Liver (tissue), 9 donors: Measurements from ENCODE around the gene MED12. TPM values are rescaled to one million over a fixed set of nuclear protein-coding genes. Genes with fewer than 3 reads are reported as not detected.

ENCODE experiments used
- DNase-seq: peaks from one replicate; pipeline ENCODE4 v3.0.0-alpha.2; 2017; ENCODE audit warnings: low spot score
- H3K27ac ChIP-seq, 2 donors: one replicate each; pipeline ENCODE4 v1.7.0; 2013; ENCODE audit warnings: inconsistent platforms in 2 of 2, low read length in 2 of 2, control low read depth in 1 of 2, low read depth in 1 of 2, mild to moderate bottlenecking in 1 of 2
- H3K27me3 ChIP-seq, 4 donors: one replicate each; pipeline versions ENCODE4 v1.6.1 to v1.7.0; 2013; ENCODE audit warnings: low read length in 3 of 4, inconsistent platforms in 1 of 4, mild to moderate bottlenecking in 1 of 4, moderate library complexity in 1 of 4; ENCODE audit not compliant: control insufficient read depth in 4 of 4, insufficient read depth in 4 of 4
- H3K36me3 ChIP-seq, 4 donors: one replicate each; pipeline versions ENCODE4 v1.6.1 to v1.7.0; 2013; ENCODE audit warnings: low read length in 3 of 4, mild to moderate bottlenecking in 3 of 4, low read depth in 1 of 4, moderate library complexity in 1 of 4; ENCODE audit not compliant: control insufficient read depth in 4 of 4, insufficient read depth in 3 of 4
- H3K4me1 ChIP-seq, 4 donors: one replicate each; pipeline versions ENCODE4 v1.6.1 to v1.7.0; 2013; ENCODE audit warnings: low read length in 3 of 4, mild to moderate bottlenecking in 3 of 4, moderate library complexity in 1 of 4; ENCODE audit not compliant: control insufficient read depth in 4 of 4, insufficient read depth in 4 of 4
- H3K4me3 ChIP-seq, 3 donors: one replicate each; pipeline versions ENCODE4 v1.6.1 to v1.7.0; 2013; ENCODE audit warnings: low read length in 3 of 3, control low read depth in 1 of 3, low read depth in 1 of 3, mild to moderate bottlenecking in 1 of 3
- H3K9ac ChIP-seq, 2 donors: one replicate each; pipeline ENCODE4 v1.7.0; 2013; ENCODE audit warnings: low read length in 2 of 2, mild to moderate bottlenecking in 2 of 2, moderate library complexity in 2 of 2, control low read depth in 1 of 2, low read depth in 1 of 2
- H3K9me3 ChIP-seq, 4 donors: one replicate each; pipeline versions ENCODE4 v1.6.1 to v1.7.0; 2013; ENCODE audit warnings: low read length in 3 of 4; ENCODE audit not compliant: control insufficient read depth in 4 of 4
- CTCF ChIP-seq: fragments of 150-350 bp; IDR thresholded peaks from 2 replicates; pipeline ENCODE4 v1.5.1; 2017; ENCODE audit warnings: improper control_type of control experiment, low read depth, low read length; ENCODE audit not compliant: missing input control
- EGR1 ChIP-seq, 2 donors: IDR thresholded peaks; 2 replicates each; pipeline ENCODE4 v1.6.1; 2016 to 2018; ENCODE audit warnings: antibody characterized with exemption in 2 of 2, low read depth in 2 of 2
- FOXA2 ChIP-seq: IDR thresholded peaks from 2 replicates; pipeline ENCODE4 v1.6.1; 2016; ENCODE audit warnings: antibody characterized with exemption
- GABPA ChIP-seq, 2 donors: IDR thresholded peaks in 1 of 2; conservative IDR thresholded peaks in 1 of 2; 2 replicates each; pipeline ENCODE4 v1.6.1; 2016; ENCODE audit warnings: antibody characterized with exemption in 2 of 2, mild to moderate bottlenecking in 1 of 2, moderate library complexity in 1 of 2
- HNF4A ChIP-seq, 2 donors: conservative IDR thresholded peaks; 2 replicates each; pipeline ENCODE4 v1.6.1; 2016; ENCODE audit warnings: antibody characterized with exemption in 2 of 2, mild to moderate bottlenecking in 2 of 2
- HNF4G ChIP-seq: IDR thresholded peaks from 2 replicates; pipeline ENCODE4 v1.6.1; 2016; ENCODE audit warnings: antibody characterized with exemption
- JUND ChIP-seq, 2 donors: IDR thresholded peaks; 2 replicates each; pipeline ENCODE4 v1.6.1; 2016; ENCODE audit warnings: antibody characterized with exemption in 2 of 2
- NR2F2 ChIP-seq: IDR thresholded peaks from 2 replicates; pipeline ENCODE4 v1.6.1; 2016; ENCODE audit warnings: antibody characterized with exemption
- RAD21 ChIP-seq, 2 donors: IDR thresholded peaks; 2 replicates each; pipeline ENCODE4 v1.6.1; 2016; ENCODE audit warnings: antibody characterized with exemption in 2 of 2, mild to moderate bottlenecking in 2 of 2
- RXRA ChIP-seq, 2 donors: IDR thresholded peaks; 2 replicates each; pipeline ENCODE4 v1.6.1; 2017 to 2018; ENCODE audit warnings: antibody characterized with exemption in 2 of 2, mild to moderate bottlenecking in 1 of 2
- SP1 ChIP-seq: IDR thresholded peaks from 2 replicates; pipeline ENCODE4 v1.6.1; 2018; ENCODE audit warnings: antibody characterized with exemption, mild to moderate bottlenecking
- TAF1 ChIP-seq: conservative IDR thresholded peaks from 2 replicates; pipeline ENCODE4 v1.6.1; 2016; ENCODE audit warnings: antibody characterized with exemption, mild to moderate bottlenecking
- YY1 ChIP-seq: IDR thresholded peaks from 2 replicates; pipeline ENCODE4 v1.6.1; 2016; ENCODE audit warnings: antibody characterized with exemption, mild to moderate bottlenecking
- WGBS: extraction: QIAGEN DNeasy Blood & Tissue Kit; methylation state at CpG from one replicate; pipeline ENCODE4 v1.1.7; 2013; 5-methylcytosine and 5-hydroxymethylcytosine counted together
- polyA plus RNA-seq, 2 donors: library from polyadenylated mRNA; stranded (reverse) in 1 of 2; unstranded in 1 of 2; fragments of 200-250 nt in 1 of 2; fragments of >200 nt in 1 of 2; fragmentation: Nextera tagmentation in 1 of 2; extraction: Ambion mirVana in 1 of 2; gene quantifications; one replicate each; pipeline versions ENCODE4 v1.2.1 to v1.2.3, GENCODE V29; 2013 to 2015
- total RNA-seq, 2 donors: library from RNA; depleted of rRNA; stranded (reverse); fragments of >200 nt; gene quantifications; one replicate each; pipeline ENCODE4 v1.2.3, GENCODE V29; 2014
- TF ChIP-seq, protein P1 (sequence below): IDR thresholded peaks from 2 replicates; pipeline ENCODE4 v1.6.1; 2016; ENCODE audit warnings: antibody characterized with exemption
- TF ChIP-seq, protein P2 (sequence below): IDR thresholded peaks from 2 replicates; pipeline ENCODE4 v1.6.1; 2016; ENCODE audit warnings: antibody characterized with exemption
- TF ChIP-seq, protein P3 (sequence below): IDR thresholded peaks from 2 replicates; pipeline ENCODE4 v1.6.1; 2016; ENCODE audit warnings: antibody characterized with exemption
- TF ChIP-seq, protein P4 (sequence below): IDR thresholded peaks from 2 replicates; pipeline ENCODE4 v1.6.1; 2016; ENCODE audit warnings: antibody characterized with exemption, mild to moderate bottlenecking
- donor health status: healthy.
- donor health status: healthy.
- donor health status: healthy.
- donor health status: healthy.
- donor health status: healthy.

Gene MED12
- total and polyA plus RNA-seq, 4 donors = 3.2 to 25.6 (median 9.3) TPM

DNA sequence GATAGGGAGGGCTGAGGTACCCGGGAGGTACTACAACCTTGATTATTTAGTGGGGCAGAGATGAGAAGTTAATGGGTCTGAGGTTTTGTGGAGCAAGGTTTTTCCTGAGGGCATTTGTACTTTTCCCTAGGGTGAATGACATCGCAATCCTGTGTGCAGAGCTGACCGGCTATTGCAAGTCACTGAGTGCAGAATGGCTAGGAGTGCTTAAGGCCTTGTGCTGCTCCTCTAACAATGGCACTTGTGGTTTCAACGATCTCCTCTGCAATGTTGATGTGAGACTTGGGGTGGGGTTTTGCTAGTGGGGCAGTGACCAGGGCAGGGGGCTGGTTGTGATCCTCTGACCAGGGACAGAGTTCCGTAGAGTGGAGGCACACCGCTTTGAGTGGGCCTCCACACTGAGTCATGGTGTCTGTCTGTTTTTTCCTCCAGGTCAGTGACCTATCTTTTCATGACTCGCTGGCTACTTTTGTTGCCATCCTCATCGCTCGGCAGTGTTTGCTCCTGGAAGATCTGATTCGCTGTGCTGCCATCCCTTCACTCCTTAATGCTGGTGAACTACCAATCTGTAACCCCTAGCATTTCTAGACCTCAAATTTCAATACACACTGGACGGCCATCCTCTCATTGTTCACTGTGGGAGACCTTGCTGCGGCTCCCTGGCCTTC is 9.9 kb downstream of the MED12 start:
- H3K27ac ChIP-seq = no peak overlapping the region
- H3K9ac ChIP-seq = no peak overlapping the region
- H3K9me3 ChIP-seq = no peaks in the 10 kb centered on the region
- no peak overlapping the region for H3K4me3 ChIP-seq
- TF ChIP-seq, protein P1, sequence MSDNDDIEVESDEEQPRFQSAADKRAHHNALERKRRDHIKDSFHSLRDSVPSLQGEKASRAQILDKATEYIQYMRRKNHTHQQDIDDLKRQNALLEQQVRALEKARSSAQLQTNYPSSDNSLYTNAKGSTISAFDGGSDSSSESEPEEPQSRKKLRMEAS = no peak
- TF ChIP-seq JUND (IDR thresholded peaks at IDR 0.05) (no peak), FOXA2 (no peak), HNF4G (no peak), YY1 (no peak), SP1 (no peak), EGR1 (IDR thresholded peaks at IDR 0.05; ENCODE audit: low read depth in 2 of 2) (no peak), GABPA (IDR thresholded peaks at IDR 0.05 in 1 of 2, conservative IDR thresholded peaks at IDR 0.05 in 1 of 2) (no peak), NR2F2 (no peak), TAF1 (no peak), HNF4A (conservative IDR thresholded peaks at IDR 0.05) (no peak), RXRA (IDR thresholded peaks at IDR 0.05) (no peak), RAD21 (IDR thresholded peaks at IDR 0.05) (no peak), CTCF (no peak)
- TF ChIP-seq, protein P2, sequence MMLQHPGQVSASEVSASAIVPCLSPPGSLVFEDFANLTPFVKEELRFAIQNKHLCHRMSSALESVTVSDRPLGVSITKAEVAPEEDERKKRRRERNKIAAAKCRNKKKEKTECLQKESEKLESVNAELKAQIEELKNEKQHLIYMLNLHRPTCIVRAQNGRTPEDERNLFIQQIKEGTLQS = no peak
- TF ChIP-seq, protein P3, sequence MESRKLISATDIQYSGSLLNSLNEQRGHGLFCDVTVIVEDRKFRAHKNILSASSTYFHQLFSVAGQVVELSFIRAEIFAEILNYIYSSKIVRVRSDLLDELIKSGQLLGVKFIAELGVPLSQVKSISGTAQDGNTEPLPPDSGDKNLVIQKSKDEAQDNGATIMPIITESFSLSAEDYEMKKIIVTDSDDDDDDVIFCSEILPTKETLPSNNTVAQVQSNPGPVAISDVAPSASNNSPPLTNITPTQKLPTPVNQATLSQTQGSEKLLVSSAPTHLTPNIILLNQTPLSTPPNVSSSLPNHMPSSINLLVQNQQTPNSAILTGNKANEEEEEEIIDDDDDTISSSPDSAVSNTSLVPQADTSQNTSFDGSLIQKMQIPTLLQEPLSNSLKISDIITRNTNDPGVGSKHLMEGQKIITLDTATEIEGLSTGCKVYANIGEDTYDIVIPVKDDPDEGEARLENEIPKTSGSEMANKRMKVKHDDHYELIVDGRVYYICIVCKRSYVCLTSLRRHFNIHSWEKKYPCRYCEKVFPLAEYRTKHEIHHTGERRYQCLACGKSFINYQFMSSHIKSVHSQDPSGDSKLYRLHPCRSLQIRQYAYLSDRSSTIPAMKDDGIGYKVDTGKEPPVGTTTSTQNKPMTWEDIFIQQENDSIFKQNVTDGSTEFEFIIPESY = no peak
- TF ChIP-seq, protein P4, sequence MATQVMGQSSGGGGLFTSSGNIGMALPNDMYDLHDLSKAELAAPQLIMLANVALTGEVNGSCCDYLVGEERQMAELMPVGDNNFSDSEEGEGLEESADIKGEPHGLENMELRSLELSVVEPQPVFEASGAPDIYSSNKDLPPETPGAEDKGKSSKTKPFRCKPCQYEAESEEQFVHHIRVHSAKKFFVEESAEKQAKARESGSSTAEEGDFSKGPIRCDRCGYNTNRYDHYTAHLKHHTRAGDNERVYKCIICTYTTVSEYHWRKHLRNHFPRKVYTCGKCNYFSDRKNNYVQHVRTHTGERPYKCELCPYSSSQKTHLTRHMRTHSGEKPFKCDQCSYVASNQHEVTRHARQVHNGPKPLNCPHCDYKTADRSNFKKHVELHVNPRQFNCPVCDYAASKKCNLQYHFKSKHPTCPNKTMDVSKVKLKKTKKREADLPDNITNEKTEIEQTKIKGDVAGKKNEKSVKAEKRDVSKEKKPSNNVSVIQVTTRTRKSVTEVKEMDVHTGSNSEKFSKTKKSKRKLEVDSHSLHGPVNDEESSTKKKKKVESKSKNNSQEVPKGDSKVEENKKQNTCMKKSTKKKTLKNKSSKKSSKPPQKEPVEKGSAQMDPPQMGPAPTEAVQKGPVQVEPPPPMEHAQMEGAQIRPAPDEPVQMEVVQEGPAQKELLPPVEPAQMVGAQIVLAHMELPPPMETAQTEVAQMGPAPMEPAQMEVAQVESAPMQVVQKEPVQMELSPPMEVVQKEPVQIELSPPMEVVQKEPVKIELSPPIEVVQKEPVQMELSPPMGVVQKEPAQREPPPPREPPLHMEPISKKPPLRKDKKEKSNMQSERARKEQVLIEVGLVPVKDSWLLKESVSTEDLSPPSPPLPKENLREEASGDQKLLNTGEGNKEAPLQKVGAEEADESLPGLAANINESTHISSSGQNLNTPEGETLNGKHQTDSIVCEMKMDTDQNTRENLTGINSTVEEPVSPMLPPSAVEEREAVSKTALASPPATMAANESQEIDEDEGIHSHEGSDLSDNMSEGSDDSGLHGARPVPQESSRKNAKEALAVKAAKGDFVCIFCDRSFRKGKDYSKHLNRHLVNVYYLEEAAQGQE = no peak
- H3K4me1 ChIP-seq = peaks cover 0 to 7% (median 0%) of the 10 kb centered on the region in 4 donors
- 81% methylated on average over 12 of the region's 12 CpGs for WGBS
- DNase-seq = no peak
- peaks cover 5 to 77% (median 28%) of the 10 kb centered on the region in 4 donors for H3K36me3 ChIP-seq
- H3K27me3 ChIP-seq = no peaks in the 10 kb centered on the region
